Keratinocyte (primary cell): ENCODE results near the gene ENPP6. TPM values are rescaled to one million over a fixed set of nuclear protein-coding genes. Genes with fewer than 3 reads are reported as not detected.
"Not testable (repeated sequence)": the region's sequence is repeated elsewhere in the genome, so short reads cannot be mapped to it uniquely, and the experiment has no call there.

Experiments
- DNase-seq: peaks from one replicate; pipeline ENCODE4 v3.0.0-alpha.2; 2011; ENCODE audit warnings: low read depth, missing footprints, low spot score
- FAIRE-seq: peaks from 2 replicates; lab custom pipeline; 2011; peaks lifted over from hg19 to GRCh38; lab: Jason Lieb, UNC
- H2AFZ ChIP-seq: 2 replicates; pipeline ENCODE4 v1.6.0; 2012; ENCODE audit warnings: low read length, control low read depth, inconsistent platforms; ENCODE audit not compliant: control insufficient read depth
- H3K27ac ChIP-seq: 2 replicates; pipeline ENCODE4 v1.5.1; 2011; ENCODE audit warnings: low read length; ENCODE audit not compliant: control insufficient read depth, insufficient read depth
- H3K27me3 ChIP-seq: 3 replicates; pipeline ENCODE4 v1.6.0; 2011; ENCODE audit warnings: low read length; ENCODE audit not compliant: control insufficient read depth, insufficient read depth; ENCODE audit errors: extremely low read depth
- H3K36me3 ChIP-seq, 2 experiments: 2 replicates in 1 of 2; 3 replicates in 1 of 2; pipeline ENCODE4 v1.5.1; 2011; ENCODE audit warnings: low read length in 2 of 2, mild to moderate bottlenecking in 1 of 2; ENCODE audit not compliant: control insufficient read depth in 2 of 2, insufficient read depth in 2 of 2; ENCODE audit errors: extremely low read depth in 1 of 2
- H3K4me1 ChIP-seq: 3 replicates; pipeline ENCODE4 v1.5.1; 2011; ENCODE audit warnings: low read length; ENCODE audit not compliant: control insufficient read depth, insufficient read depth; ENCODE audit errors: extremely low read depth
- H3K4me2 ChIP-seq: 3 replicates; pipeline ENCODE4 v1.6.0; 2011; ENCODE audit warnings: low read depth, low read length; ENCODE audit not compliant: control insufficient read depth, insufficient read depth; ENCODE audit errors: extremely low read depth
- H3K4me3 ChIP-seq, 3 experiments: fragments of 200-600 bp in 1 of 3; sonication (generic) in 1 of 3; 2 replicates in 2 of 3; 3 replicates in 1 of 3; pipeline ENCODE4 v1.5.1; 2011 to 2016; ENCODE audit warnings: low read length in 3 of 3, mild to moderate bottlenecking in 3 of 3, control low read depth in 2 of 3, inconsistent platforms in 1 of 3, low read depth in 1 of 3, mixed read lengths in 1 of 3, mixed run types in 1 of 3, moderate library complexity in 1 of 3; ENCODE audit not compliant: control insufficient read depth in 2 of 3, insufficient read depth in 2 of 3; ENCODE audit errors: extremely low read depth in 1 of 3
- H3K79me2 ChIP-seq: 2 replicates; pipeline ENCODE4 v1.6.0; 2012; ENCODE audit warnings: low read length; ENCODE audit not compliant: control insufficient read depth, insufficient read depth
- H3K9ac ChIP-seq: 3 replicates; pipeline ENCODE4 v1.6.0; 2011; ENCODE audit warnings: low read length; ENCODE audit not compliant: control insufficient read depth, insufficient read depth; ENCODE audit errors: extremely low read depth
- H3K9me1 ChIP-seq: 3 replicates; pipeline ENCODE4 v1.6.0; 2011; ENCODE audit warnings: low read length; ENCODE audit not compliant: control insufficient read depth, insufficient read depth; ENCODE audit errors: extremely low read depth
- H3K9me3 ChIP-seq: 2 replicates; pipeline ENCODE4 v1.5.1; 2012; ENCODE audit warnings: low read depth, low read length; ENCODE audit not compliant: control insufficient read depth
- H4K20me1 ChIP-seq: 3 replicates; pipeline ENCODE4 v1.6.0; 2011; ENCODE audit warnings: low read length; ENCODE audit not compliant: control insufficient read depth, insufficient read depth; ENCODE audit errors: extremely low read depth
- CTCF ChIP-seq, 3 experiments: IDR thresholded peaks in 1 of 3; conservative IDR thresholded peaks in 1 of 3; optimal IDR thresholded peaks in 1 of 3; 2 replicates in 2 of 3; 3 replicates in 1 of 3; pipeline versions ENCODE3 to v1.5.1; 2011; ENCODE audit warnings: low read length in 3 of 3, mild to moderate bottlenecking in 3 of 3, moderate library complexity in 2 of 3, control low read depth in 1 of 3, inconsistent platforms in 1 of 3; ENCODE audit not compliant: insufficient read depth in 2 of 3; ENCODE audit errors: extremely low read depth in 1 of 3
- EZH2 ChIP-seq: IDR thresholded peaks from one replicate; pipeline ENCODE4 v1.6.1; 2012; ENCODE audit warnings: inconsistent platforms, mild to moderate bottlenecking, low read length, moderate library complexity
- dilution Hi-C: fragments of 300-500 bp; cut with MboI; formaldehyde crosslinking; loops from one replicate; pipeline ENCODE4 v1.7.0; 2020; ENCODE audit warnings: low sequenced_read_pairs; ENCODE audit not compliant: extremely low pct_ligation_motif_present
- polyA plus RNA-seq, 5 experiments: library from polyadenylated mRNA; depleted of rRNA in 3 of 5; stranded (reverse) in 3 of 5; stranded (forward) in 1 of 5; unstranded in 1 of 5; fragments of >200 nt; gene quantifications; 1 replicate in 1 of 5; 2 replicates in 3 of 5; 3 replicates in 1 of 5; pipeline versions ENCODE4 v1.2.1 to v1.2.3, GENCODE V29; 2011 to 2012; ENCODE audit warnings: missing spikeins in 2 of 5, low read depth in 1 of 5, low replicate concordance in 1 of 5

Gene ENPP6
- polyA plus RNA-seq, 1 donor (not counting 4 experiments of a cell fraction or from before 2014, with no cell fraction given), result not detected

GRCh38 chr4:184142121-184143000 is 75.3 kb downstream of the ENPP6 start:
- DNase-seq (no peak), FAIRE-seq (no peak)
- Histone ChIP-seq H3K79me2 (no peaks in the 10 kb centered on the region), H3K4me2 (no peak overlapping the region), H3K4me3 (no peak overlapping the region), H3K9me1 (no peaks in the 10 kb centered on the region), H3K4me1 (no peaks in the 10 kb centered on the region), H3K9me3 (no peaks in the 10 kb centered on the region), H4K20me1 (no peaks in the 10 kb centered on the region), H3K9ac (no peak overlapping the region), H3K36me3 (no peaks in the 10 kb centered on the region), H3K27me3 (no peaks in the 10 kb centered on the region), H3K27ac (no peak overlapping the region), H2AFZ (no peak overlapping the region)
- dilution Hi-C loops, result no loop called here
- no peak for TF ChIP-seq CTCF (optimal IDR thresholded peaks at IDR 0.05 in 1 of 3, IDR thresholded peaks at IDR 0.05 in 1 of 3, conservative IDR thresholded peaks at IDR 0.05 in 1 of 3; ENCODE audit: extremely low read depth in 1 of 3, insufficient read depth in 2 of 3, low read length in 3 of 3)
- no peak for TF ChIP-seq EZH2

DNA sequence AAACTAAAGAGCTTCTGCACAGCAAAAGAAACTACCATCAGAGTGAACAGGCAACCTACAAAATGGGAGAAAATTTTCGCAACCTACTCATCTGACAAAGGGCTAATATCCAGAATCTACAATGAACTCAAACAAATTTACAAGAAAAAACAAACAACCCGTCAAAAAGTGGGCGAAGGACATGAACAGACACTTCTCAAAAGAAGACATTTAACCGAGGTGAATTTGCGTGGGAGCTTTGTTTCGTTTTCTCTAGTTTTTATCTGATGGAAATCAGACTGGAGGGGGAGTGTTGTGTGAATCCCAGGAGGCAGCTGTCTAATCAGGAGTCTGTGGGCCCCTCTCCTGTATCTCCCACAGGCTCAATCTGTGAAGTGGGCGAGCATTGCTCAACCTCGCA is 76.8 kb downstream of the ENPP6 start:
- H3K27me3 ChIP-seq, H3K36me3 ChIP-seq, H3K9ac ChIP-seq, FAIRE-seq, H3K4me1 ChIP-seq, H3K9me1 ChIP-seq, dilution Hi-C loops, H4K20me1 ChIP-seq, H3K27ac ChIP-seq, H2AFZ ChIP-seq, H3K4me2 ChIP-seq, H3K4me3 ChIP-seq, H3K79me2 ChIP-seq, H3K9me3 ChIP-seq, DNase-seq: not testable (repeated sequence)
